Fibroblast of skin of right quadriceps (primary cell): ENCODE measurements around the gene EXOC3L4.

Source experiments
- DNase-seq: peaks from one replicate; pipeline ENCODE4 v3.0.0-alpha.2; 2013

EXOC3L4 gene

GRCh38 chr14:103093856-103094405, 594 bp upstream of the EXOC3L4 start:
- no peak for DNase-seq

DNA sequence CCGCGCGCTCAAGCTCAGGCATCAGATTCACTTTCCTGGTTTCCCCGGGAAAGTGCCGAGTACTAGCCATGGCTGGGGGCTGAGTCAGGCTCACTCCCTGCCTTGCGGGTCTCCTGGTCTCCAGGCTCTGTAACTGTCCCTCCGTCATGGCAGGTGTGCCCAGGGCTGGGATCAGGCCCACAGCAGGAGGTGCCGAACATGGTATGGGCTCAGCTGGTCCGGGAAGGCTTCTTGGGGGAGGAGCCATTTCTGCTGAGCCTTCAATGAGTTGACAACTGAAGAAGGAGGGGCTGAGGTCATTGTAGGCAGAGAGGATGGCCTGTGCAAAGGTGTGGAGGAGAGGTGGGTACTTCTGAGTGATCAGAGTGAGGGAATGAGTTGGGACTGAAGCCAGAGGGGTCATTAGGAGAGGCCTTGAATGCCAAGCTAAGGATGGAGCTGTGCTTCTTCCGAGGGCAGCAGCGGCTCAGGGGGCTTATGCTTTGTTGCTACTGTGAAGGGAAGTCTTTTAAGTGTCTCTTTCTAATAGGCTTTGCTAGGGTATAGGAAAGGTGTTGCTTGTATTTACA, 769 bp downstream of the EXOC3L4 start:
- DNase-seq: no peak

GRCh38 chr14:103096387-103096786, 1.9 kb downstream of the EXOC3L4 start:
- DNase-seq: no peak

DNA sequence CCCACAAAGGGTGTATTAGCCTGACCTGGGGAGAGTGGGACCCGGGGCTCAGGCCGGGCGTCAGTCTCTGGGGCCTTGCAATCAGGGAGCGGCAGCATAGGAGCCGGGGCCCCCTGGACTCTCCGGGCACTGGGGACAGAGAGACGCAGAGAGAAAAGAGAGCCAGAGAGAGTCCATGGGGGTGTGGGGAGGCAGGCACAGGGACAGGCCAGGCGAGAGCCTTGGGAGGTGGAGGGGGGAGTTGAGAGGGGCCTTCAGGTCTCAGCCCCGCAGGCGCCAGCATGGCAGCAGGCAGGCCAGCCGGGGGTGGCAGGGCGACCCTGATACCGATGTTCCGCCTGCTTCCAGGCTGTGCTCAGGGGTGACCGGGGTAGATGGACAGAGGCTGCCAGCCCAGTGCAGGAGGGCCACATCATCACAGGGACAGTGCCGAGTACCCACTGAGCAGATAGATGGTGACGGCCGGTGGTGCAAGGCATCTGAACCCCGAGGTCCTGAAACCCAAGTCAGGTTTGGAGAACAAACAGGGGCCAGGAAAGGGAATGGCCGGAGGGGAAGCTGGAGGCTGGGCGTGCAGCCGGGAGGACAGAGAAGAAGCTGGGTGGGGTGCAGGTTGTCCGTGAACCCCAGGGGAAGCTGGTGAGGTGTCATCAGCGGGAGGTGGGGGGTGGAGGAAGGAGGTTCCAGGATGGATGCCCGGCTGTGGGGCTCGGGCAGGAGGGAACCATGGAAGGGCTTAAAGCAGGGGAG, 2.9 kb downstream of the EXOC3L4 start:
- DNase-seq: no peak

DNA sequence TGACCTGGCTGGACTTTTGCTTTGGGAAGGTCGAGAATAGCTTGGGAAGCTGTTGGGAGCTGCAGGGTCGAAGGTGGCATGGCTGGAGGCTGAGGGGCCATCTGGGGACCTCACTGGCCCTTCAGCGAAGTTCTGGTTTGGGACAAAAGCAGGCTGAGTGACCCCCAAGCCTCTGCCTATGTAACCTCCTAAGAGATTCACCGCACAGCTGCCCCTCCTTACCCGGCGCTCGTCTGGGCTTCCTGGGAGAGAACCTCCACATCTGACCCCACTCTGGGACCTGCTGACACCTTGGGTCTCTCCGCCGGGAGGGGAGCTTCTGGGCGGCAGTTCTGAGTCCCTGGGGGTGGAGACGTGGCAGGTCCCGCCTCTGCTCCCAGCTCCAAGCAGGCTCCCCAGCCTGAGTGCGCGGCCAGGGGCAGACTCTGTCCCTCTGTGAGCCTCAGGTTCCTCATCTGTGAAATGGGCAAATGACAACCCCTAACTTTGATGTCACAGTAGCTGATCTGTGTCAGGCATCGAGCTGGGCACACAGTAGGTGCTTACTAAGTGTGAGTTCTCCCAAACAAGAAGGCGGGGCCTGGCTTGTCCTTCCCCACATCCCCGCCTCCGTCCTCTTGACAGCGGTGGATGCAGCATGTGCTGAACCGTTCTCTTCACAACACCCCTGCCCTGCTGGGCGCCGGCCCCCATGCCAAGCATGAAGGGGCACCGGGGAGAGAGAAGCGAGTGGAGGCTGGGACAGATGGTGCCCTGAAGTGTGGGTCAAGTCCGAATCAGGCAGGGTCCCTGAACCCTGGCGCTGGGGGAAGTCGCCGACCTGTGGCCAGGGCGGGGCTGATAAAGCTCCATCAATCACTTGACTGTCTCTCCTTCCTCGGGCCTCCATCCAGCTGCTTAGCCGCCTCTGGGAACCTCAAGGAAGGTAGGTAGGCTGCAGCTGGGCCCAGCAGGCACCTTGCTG, 3.8 kb downstream of the EXOC3L4 start:
- no peak for DNase-seq

DNA sequence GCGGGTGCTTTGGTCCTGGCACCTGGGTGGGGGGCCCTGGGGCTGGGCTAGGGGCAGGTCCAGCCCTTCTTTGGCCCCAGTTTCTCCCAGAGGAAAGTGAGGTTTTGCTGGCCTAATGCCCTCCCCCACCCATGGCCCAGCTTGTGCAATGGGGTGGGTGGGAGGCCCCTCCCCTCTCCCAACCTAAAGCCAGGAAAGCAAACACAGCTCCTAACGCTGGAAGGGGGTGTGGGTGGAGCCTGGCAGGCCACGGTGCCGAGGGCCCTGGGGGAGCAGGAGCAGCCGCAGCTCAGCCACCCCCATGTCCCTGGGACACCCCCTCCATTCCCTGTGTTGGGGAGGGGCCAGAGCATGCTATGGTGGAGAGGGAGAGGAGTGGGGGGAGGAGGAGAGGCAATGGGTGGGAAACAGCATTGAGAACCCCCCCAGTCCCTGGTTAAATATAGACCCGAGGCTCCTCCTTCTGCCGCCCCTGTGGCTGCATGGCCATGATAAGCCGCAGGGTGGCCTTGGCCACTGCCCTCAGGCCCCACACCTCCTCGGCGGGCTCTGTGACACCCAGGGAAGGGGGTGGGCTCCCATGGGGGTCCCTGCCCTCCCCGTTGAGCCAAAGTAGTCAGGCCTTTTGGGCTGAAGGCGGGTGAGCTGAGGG, 4.7 kb downstream of the EXOC3L4 start:
- no peak for DNase-seq

- DNase-seq: no peak
Observed at GRCh38 chr14:103099733-103100280, 5.3 kb downstream of the EXOC3L4 start.

DNA sequence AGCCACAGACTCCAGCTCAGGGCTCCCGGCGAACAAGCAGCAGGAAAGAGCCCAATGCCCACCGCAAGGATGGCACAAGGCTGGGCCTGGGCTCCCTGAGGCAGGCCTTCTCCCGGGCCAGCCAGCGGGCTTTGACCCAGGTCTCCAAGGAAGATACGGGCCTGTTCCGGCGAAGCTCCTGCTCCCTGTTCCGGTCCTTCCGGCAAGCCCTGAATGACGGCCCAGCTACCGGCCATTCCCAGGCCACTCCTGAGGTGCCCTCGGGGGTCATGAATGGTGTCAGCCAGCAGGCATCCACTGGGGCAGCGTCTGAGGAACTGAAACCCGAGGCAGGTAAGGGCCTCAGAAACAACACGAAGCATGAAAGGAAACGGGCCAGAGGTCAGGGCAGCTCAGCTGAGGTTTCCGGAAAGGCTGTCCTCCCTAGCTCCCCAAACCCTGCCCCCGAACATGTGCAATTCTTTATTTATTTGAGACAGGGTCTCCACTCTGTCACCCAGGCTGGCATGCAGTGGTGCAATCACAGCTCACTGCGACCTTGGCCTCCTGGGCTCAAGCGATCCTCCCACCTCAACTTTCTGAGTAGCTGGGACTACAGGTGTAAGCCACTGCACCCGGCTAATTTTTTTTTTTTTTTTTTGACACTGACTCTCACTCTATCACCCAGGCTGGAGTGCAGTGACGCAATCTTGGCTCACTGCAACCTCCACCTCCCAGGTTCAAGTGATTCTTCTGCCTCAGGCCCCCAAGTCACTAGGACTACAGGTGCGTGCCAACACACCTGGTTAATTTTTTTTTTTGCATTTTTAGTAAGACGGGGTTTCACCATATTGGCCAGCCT, 6.0 kb downstream of the EXOC3L4 start:
- no peak for DNase-seq

DNA sequence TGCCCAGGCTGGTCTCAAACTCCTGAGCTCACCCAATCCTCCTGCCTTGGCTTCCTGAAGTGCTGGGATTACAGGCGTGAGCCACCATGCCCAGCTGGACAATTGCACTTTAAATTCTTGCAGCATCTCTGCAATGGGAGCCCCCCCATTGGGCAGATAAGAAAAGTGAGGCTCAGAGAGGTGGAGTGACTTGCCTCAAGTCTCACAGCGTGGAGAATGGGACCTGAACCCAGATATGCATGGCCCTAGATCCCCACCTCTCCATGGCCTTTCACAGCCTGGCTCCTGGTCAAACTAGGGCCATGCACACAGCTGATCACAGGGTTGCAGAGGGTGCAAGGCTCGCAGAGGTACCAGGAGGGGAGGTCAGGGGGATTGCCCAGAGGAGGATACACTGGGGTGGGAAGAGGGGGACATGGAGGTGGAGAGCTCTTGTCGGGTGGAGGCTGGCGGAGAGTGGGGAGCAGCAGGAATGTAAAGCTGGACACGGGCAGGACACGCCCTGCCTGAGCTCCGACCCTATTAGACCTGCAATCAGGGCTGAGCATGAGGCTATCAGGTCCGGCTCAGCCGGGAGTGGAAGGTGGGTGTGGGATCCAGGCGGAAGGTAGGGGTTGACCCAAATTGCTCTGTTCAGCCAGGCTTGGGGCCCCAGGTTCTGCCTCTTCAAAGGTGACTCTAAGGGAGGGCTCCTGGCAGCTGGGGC, 6.9 kb downstream of the EXOC3L4 start:
- DNase-seq: no peak

DNA sequence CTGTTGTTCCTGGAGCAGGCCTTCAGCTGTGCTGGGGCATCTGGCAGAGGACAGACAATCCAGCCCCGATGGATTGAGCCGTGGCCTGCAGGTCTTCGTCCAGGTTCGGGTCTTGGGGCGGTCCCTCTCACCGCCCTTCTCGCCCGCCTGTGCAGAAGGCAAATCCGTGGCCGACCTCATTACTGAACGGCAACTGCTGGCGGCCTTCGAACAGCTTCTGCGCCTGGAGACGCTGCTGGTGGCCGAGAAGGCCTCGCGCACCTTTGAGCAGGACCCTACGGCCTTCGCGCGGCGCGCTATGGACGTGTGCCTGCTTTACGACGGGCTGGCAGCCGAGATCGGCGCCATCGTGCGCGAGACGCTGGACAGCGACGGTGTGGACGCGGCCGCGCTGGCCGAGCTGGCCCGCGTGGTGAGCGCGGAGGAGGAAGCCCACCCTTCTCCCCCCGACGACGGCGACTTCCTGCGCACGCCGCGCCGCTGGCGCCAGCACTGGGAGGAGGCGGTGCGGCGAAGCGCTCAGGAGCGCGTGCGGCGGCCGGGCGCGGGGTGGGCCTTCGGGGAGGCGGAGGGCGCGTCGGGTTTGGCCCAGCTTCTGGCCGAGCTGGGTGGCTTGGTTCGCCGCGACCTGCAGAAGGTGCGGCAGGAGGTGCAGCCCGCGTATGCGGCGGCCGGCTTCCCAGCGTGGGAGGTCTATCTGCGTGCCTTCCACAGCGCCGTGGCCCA, 7.6 kb downstream of the EXOC3L4 start:
- DNase-seq: no peak

DNA sequence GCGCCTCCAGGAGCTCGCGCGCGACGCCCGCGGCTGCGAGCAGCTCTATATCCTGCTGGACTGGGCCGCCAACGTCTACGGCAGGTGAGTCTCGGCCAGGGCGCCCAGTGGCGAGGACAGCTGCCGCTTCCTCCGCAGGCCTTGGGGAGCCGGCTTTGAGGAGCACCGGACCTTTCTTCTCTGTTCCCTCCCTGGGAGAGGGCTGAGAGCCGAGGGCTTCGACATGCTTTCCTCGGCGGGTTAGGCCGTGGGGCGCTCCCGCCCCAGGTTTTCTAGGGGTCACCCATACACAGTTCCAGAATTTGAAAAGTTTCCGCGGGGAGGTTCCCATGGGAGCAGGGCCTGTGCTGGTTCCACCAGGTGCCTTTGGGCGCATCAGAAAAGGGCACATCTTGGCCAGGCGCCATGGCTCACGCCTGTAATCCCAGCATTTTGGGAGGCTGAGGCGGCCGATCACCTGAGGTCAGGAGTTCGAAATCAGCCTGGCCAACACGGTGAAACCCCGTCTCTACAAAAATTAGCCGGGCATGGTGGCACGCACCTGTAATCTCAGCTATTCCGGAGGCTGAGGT, 8.2 kb downstream of the EXOC3L4 start:
- DNase-seq: no peak

DNA sequence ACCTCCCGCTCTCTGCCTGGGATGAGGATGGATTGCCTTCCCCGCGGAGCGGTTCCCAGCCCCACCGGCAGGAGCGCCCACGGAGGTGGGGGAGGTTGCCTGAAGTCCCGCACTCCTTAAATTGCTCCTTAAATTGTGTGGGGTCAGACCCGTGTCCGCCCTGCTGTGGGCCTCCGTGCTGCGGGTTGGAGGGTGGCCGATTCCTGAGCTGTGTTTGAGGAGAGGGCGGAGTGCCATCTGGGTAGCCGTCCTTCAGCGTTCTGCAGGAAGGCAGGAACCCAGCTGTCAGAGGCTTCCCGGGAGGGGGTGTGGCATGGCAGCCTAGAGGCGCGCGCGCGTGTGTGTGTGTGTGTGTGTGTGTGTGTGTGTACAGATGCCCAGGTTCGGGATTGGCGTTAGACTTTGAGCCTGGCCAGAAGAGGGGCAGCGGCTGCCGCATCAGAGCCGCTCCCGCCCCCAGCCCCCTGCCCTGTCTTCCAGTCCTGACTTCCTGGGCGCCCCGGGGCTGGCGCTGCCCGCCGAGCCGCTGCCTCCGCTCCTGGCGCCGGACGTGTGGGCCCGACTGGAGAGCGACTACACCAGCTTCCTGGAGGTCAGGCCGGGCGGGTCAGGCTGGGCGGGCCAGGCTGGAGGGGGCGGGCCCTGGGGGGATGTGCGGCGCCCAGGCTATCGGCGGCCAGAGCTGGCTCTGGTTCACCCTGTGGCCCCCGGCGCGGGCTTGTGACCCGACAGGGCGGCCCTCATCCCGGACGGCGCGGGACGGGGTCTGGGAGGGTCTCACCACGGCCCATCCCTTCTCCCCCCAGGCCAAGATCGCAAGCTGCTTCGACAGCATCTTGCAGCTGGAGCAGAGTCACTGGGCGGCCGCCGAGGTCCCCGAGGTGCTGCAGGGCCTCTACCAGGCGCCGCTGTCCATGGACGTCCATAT, 9.2 kb downstream of the EXOC3L4 start:
- no peak for DNase-seq

DNA sequence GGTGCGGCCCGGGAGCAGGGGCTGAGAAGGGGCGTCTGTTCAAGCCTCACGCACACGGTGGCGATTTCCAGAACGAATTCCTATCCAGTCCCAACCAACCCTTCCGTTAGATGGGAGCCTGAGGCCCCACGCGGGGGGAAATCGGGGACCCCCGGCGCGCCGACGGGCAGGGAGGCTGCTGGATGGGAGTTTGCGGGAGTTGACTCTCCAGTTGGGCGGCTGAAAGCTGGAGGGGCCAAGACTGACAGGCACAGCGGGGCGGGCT, 9.8 kb downstream of the EXOC3L4 start:
- no peak for DNase-seq

DNA sequence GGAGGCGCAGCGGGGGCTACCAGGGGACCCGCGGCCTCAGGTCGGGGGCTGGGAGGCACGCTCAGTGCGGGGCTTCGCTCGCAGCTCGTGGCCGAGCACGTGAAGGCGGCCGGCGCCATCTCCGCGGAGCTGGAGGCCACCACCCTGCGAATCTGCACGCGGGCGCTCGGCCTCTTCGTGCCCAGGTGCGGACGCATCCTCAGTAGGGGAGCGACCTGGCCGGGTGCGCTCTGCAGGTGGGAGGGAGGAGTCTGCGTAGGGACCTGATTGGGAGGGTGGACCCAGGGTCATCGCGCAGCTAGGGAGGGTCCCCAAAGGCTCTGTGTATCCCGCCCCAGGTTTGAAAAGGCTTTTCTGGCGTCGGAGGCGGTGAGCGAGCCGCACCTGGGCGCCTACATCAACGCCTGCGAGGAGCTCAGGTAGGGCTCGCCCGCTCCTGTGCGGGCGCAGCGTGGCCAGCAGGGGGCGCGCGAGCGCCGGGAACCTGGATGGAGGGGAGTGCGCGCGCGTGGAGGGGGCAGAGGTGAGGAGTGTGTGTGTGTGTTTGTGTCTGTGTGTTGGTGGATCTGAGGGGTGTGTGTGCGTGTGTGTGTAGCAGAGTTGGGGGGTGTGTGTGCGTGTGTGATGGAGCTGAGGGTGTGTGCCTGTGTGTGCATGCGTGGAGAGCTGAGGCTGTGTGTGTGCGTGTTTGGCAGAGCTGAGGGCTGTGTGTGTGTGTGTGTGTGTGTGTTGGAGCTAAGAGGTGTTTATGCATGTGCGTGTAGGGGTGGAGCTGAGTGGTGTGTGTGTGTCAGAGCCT, 10.3 kb downstream of the EXOC3L4 start:
- DNase-seq: peak; percentile 32

- DNase-seq: no peak
Observed at GRCh38 chr14:103105580-103106150, 11.1 kb downstream of the EXOC3L4 start.

GRCh38 chr14:103107455-103107854, 12.9 kb downstream of the EXOC3L4 start:
- DNase-seq: no peak

DNA sequence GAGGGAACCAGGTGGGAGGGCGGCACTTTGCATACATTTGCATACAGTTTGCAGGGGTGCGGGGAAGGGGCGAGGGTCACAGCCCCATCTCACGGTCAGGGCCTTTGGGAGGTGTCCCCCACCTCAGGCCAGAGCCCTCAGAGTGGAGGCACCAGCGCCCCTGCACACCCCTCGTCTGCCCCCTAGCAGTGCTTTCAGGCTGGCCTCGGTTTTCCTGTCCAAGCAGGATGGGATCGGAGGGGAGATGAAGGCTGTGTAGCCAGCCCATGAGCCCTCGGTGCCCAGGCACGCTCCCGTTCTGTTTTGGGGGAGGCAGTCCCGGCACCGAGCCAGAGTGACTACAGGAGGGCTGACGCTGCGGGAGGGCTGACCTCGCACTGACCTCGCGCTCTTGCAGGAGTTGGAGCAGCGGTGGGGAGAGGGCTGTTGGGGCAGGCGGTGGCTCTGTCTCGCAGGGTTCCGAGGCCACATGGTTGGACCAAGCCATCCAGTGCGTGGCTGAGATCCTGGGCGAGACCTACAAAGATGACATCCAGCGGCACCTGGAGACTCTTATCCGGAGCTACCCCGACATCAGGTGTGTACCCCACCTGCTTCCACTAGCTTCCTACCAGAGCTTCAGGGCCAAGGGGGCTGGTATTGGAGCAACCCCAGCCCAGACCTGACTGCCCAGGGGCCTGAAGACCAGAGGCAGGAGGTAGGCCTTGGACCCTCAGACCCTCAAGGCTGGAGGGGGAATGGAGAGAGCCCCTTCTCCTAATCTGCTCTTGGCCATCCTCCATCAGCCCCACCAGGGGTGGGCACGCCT, 13.6 kb downstream of the EXOC3L4 start:
- no peak for DNase-seq
